GM21723 (cell line): Measurements from ENCODE around the gene AHNAK2.

Experiments
- ATAC-seq: cut with Tn5 transposase; IDR thresholded peaks from one replicate; pipeline ENCODE4 v1.9.1; 2021; ENCODE audit warnings: mild to moderate bottlenecking, moderate library complexity; ENCODE audit not compliant: unreplicated experiment

Gene AHNAK2

DNA sequence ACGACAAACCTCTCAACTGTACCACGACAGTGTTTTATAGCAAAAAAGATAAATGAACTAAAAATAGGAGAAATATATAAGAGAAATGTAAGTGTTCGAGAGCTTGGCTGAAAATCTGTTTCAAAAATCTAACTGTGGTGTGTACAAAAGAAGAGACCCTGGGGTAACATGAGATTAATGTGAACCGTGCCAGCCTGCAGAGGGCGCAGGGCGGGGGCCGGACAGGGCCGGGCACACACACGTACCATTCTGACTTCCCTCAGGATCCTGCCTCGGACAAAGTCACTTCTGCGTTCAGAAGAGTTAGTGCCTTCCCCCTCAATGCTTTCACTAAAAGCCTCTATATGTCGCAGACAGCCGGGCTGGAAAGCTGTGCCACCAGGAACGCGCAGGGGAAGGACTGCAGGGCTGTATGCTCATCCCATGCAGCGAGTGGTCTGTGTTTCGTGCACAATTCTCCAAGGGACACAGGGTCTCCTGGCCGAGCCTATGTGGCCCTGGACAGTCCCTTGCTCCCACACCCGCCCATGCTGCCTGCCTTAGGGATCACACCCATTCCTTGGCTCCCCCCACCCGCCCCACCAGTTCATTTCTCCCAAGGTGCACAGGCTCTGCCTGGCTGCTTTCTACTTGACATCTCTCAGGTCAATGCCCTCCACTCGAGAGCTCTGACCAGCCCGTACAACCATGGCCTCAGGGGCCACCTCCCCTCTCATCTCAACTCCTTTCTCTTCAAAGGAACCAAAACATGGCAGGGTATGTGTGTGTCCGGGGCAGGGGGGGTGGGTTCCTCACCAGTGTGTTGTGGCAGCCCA, 34.2 kb upstream of the AHNAK2 start:
- no peak for ATAC-seq

DNA sequence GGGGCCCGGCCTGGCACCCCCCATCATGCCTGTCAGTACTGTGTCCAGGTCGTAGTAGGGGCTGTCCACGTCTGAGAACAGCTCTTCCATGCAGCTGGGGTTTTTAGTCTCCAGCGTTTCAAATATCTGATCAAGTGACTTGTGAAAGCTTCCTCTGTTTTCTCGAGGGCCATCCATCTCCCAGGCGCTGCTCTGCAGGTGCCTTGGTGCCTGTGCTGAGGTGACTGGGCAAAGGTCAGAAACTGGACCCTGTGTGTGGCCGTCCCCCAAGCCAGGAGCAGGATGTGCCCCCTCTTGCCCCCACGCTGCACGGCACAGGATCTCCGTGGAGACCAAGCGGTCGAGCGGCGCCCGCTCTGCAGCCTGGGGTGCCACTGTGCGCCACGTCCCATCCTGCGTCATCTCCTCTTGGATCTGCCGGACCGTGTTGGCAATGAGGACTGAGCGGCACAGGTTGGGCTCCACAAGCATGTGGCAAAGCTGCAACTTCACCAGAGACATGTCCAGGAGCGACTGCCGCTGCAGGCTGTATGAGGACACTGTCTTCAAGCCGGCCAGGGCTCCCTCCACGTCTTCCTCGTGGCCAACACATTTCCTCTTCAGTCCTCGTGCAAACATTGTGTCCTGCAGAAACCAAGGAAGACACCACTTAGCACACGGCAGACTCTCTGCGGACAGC, 33.3 kb upstream of the AHNAK2 start:
- ATAC-seq = no peak

DNA sequence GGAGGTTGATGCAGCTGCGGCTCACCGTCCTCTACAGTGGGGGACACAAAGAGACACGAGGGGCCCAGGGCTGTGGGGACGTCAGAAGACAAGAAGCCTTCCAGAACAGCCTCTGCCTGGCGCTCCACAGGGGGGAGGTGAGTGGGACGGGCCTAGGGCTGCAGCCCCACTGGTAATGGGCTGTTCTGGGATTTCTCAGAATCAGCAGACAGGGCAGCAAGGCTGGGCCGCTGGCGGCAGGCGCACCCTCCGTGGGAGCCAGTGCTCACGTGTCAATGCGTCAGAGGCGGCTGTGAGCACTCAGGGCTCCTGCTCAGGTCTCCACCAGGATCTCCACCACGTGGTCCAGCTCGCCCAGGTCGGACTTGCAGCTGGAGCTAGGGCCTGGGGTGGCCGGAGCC, 32.7 kb upstream of the AHNAK2 start:
- ATAC-seq = no peak

DNA sequence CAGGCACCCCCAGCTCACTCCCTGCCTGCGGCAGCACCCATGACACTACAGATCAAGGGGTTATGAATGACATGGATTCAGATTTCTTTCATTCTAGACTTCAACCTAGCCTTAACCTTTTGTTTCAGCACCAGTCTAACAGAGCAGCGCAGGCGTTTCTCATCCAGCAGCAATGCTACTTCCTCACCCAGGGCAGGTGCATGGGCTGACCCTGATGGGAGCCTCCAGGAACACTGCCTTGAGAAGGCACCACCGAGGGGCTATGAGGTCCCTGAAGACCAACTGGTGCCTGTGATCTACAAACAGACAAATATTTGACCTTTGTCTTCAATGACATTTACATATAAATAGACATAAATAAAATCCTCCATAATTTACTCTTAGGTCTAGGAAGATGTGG, 31.9 kb upstream of the AHNAK2 start:
- ATAC-seq = no peak

DNA sequence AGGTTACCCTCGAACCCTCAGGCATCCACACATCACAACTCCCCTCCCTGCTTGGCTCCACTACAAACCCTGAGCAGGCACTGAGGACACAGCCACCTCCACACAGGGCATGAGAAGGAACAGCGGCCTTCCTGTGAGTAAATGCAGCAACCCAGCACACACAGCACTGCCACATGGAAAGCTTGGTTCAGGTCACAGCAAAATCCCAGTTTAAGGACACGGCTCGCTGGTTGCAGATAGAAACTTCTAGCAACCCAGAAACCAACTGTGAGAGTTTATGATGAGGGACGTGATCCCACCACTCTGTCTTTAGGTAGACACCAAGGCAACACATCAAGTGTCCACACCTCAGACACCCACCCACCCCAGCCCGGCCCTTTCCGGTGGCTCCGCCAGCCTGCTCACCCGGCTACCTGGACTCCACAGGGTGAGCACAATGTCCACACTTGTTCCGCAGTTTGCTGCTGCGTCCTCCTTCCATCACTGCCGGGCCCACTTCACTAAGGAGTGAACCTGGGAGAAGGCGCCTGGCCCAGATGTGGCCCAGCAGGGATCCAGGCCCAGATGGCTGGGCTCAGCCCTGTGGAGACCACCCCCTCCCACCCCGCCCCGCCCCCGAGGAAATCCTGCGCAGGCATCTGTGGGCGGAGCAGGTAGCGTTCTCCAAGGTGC, 29.6 kb upstream of the AHNAK2 start:
- no peak for ATAC-seq

DNA sequence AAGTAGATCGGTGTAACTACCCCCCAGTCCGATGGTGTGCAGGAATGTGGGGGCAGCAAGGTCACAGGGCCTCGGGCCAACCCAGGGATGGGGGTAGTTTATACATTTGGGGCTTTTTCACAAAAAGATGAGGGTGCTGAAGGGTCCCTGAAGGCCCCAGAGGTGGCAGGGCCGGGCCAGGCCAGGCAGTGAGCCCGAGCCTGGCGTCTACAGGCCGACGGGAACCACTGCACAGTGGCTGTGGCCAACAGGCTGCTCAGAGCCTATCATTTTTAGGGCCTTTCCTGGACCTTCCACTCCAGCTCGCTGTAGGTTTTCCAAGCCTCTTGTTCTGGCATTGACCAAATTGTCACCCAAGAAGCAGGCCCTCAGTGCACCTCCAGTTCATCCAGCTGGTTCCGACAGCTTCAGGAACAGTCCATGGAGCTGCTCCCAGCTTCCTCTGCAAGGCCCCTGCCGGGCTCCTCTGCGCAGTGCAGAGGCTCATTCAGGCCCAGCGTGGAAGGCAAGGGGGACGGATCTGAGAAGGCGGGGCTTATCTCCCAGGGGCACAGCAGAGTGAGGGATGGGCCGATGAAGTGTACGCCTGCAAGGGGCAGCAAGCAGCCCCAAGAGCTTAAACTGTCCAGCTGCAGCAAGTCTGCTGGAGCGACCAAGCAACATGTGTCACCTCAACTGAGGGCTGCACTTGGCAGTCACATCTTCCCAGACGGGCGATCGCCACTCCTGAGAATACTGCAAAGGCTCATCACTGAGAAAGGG, 28.8 kb upstream of the AHNAK2 start:
- no peak for ATAC-seq

DNA sequence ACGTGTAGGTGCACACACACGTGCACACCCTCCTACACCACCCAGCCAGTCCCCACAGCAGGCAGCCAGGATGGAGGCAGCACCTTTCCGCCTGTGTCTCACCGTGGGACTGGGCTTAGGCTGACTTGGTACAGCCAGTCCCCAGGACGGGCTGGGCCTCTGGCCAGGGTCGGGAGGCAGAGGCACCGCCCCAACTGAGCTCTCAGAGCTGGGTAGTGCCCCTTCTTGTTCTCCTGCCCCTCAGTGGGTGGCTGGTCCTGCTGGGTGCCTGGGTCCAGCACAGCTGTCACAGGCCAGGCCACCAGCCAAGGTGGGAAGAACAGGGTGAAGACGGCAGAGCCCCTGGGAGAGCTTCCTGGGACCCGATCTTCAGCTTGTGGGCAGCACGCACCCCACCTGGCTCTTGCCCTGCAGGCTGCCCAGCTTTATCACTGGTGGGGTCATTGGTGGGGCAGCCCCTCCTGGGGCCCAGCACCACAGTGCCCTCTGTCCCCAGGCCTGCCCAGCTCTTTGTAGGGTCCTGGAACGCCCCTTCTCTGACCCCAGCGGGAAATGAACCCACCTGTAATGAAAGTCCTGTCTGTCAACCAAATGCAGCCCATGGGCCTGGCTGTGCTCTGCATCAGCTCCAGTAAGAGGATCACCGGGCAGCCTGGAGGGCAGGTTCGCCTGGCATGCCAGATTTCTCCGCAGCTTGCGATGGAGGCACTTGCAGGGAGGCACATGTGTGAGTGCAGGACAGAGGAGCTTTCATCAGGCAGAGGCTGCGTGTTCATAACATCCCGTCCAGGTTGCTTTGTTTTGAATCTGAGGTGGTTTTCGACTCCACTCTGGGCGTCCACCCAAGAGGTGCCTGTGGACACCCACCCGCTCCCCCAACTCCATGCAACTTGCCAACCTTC, 28.0 kb upstream of the AHNAK2 start:
- no peak for ATAC-seq

DNA sequence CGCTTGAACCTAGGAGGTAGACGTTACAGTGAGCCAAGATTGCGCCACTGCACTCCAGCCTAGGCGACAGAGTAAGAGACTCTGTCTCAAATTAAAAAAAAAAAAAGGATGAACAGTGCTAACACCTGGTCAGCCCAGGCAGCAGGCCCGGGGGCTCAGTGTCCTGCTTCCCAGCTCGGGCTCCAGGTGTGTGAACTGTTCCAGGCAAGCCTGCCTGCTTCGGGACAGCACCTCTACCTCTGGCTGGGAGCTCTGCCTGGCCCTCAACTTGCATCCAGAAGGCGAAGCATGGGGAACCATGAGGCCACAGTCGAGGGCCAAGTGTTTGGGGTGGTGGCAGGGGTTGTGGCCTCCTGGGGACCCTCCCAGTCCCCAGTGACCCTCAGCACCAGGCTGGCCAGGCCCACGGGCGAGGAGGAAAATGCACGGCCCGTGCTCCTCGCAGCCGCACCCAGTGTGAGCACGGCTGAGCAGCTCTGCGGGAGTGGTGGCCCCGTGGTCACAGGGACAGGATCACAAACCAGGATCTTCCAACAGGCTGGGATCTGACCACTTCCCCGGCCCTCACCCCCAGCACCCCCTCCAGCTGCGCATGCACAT, 27.3 kb upstream of the AHNAK2 start:
- ATAC-seq = no peak

DNA sequence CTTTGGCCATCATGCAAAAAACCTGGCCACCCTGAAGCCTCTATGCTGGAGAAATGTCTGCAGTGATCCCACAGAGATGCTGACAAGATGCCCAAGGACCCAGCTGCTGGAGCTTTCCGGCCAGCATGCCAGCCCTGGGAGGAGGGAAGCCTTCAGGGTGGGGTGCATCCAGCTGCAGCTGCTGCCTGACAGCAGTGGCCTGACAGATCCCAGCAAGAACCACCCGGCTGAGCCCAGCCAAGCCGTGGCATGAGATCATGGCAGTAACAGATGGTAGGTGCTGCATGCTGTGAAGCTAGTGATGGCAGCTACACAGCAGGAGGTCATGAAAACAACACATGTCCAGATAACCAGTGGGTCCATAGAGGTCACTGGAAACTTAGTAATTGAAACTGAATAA, 21.2 kb upstream of the AHNAK2 start:
- ATAC-seq = no peak

DNA sequence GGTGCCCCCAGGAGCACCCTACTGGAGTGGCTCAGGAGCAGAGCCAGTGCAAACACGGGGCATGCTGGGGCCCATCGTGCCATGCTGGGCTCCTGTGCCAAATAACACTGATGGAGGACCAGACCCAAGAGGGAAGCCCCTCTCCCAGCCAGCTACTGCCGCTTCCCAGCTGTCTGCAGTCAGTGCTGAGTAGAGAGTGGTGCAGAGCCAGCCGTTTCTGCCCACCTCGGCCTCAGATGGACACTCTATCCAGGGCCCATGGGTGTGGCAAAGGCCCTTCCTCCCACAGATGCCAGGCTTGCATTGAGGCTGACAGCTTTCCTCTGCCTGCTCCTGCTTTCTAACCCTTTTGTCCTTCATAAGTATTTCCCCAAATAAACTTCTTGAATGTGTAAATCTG, 20.6 kb upstream of the AHNAK2 start:
- ATAC-seq = no peak

DNA sequence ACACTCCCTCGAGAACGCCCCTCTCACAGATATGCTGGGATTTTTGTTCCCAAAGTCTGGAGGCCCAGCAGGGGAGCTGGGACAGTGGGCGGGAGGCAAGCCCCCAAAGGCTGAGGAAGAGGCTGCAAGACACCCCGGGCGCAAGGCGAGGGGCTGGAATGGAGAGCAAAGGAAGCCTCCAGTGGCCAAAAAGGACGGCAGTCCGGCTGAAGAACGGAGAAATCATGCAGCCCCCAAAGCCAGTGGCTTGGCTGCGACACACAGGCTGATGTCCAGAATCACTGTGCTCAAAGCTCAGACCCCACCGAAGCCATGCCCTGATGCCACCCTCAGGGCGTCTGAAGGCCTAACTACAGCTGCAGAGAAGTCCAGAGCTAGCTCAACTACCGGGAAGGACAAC, 18.3 kb upstream of the AHNAK2 start:
- ATAC-seq = no peak

DNA sequence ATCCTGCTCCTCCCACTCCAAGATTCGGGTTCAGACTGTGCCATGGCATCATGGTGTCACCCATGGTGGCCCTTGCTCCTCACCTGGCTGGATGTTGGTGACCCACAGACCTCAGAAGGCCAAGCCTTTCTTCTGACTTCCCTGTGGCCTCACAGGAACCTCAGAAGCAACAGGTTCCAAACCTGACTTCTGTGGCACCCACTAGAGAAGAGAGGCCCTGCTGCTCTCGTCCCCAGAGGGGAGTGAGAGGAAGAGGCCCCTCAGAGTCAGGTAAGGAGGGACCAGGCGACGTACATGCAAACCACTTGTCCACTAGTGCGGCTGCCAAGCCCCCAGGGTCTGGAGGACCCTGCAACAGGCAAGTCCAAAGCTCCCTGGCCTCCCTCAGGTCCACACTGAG, 17.9 kb upstream of the AHNAK2 start:
- no peak for ATAC-seq

DNA sequence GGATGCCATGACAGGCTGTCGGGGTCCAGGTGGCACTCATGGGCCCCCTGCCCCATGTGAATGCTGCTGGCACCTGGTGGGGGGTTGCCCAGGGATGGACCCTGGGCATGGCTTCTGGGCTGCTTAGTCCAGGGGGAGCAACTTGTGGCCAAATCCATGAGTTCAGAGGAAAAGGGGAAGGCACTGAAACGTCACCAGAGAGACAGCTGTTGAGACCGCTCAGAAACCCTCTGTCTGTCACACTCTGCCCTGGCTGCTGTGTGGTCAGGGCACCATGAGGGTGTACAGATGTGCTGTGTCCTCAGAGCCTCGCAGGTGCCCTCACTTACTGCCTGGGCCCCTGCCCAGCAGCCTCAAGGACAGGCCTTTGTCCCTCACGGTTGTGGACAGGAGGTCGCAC, 16.8 kb upstream of the AHNAK2 start:
- ATAC-seq = no peak

DNA sequence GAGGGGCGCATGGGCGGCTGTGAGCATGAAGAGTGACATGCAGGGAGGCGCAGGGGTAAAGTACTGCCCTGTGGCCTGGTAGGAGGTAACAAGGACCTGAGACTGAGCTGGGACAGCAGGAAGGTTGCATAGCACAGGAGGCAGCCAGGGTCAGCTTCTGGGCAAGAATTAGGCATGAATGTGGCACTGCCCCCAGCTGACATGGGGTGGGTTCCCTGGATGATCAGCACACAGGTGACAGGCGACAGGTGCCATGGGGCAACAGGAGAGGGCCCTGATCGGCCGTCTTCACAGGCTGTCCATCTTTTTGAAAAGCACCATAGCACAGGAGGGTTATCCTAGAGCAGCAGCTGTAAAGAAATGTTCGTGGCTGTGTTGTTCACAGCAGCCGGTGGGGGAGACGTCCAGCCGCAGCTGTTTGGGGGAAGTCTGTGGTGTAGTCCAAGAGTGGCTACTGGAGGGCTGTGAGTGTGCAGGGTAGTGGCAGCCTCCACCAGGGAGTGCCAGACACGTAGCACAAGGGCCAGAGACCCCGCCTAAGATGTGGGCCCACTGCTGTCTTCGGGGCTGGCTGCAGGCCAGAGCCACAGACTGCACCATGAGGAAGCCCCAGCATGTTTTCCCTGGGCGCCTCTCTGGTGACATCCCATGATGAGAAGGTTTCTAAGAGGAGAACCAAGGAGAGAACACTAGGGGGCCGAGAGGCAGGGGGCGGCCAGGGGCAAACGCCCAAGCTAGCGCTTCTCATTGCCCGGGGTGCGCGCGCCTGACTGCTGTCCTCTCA, 15.8 kb upstream of the AHNAK2 start:
- ATAC-seq = no peak

DNA sequence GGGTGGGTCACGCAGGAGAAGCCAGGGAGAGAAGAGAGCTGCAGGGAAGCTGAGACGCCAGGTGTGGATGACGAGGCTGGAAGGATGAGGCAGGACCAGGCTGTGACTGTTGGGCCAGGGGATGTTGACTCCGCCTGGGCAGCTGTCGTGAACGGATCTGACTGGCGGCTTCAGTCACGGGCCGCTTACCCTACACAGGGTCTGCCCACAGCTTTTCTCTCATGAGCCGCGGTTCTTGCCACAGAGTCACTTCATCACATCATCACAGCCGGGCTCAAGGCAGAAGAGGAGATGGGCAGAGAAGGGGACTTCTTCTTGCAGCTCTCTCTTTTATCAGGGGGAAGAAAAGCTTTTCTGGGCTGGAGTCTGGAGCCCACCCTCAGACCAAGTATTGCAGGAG, 15.1 kb upstream of the AHNAK2 start:
- ATAC-seq = no peak

DNA sequence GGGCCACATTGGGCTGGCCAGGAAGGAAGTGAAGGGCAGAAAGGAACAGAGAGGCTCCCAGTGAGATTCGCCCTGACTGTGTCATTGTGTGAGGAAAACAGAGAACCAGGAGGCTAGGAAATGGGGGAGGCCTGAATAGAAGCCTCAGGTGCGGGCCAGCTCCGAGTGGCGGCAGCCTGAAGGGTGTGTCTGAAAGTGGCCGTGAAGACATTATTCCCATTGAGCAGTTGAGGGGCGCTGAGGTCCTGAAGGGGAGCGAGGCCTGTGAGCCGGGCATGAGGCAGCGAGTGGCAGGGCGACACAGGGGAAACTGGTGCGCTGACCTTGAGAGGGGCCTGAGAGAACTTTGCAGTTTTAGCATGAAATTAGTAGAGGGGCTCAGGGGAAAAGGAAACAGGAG, 14.3 kb upstream of the AHNAK2 start:
- no peak for ATAC-seq

DNA sequence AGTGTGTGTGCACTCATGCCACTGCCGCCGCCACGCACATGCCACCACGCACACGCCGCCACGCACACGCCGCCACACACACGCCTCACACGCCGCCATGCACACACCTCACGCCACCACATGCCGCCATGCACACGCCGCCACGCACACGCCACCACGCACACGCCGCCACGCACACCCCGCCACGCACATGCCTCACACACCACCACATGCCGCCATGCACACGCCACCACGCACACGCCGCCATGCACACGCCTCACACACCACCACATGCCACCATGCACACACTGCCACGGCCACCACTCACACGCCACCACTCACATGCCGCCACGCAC, 13.7 kb upstream of the AHNAK2 start:
- no peak for ATAC-seq

DNA sequence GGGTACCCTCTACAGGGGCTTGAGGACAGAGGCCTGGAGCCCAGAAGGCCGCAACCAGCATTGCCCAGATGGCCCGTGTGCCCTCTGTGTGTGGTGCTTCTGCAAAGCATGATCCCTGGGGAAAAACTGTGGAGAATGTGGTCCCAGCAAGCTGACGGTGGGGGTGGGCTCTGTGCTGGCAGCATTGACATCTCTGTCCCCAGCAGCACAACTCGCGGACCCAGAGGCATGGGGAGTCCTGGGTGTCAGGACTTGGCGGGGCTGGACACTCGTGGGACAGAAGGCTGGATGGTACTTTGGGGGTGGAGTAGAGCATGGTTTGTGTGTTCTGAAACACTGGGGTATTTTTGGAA, 11.8 kb upstream of the AHNAK2 start:
- no peak for ATAC-seq

DNA sequence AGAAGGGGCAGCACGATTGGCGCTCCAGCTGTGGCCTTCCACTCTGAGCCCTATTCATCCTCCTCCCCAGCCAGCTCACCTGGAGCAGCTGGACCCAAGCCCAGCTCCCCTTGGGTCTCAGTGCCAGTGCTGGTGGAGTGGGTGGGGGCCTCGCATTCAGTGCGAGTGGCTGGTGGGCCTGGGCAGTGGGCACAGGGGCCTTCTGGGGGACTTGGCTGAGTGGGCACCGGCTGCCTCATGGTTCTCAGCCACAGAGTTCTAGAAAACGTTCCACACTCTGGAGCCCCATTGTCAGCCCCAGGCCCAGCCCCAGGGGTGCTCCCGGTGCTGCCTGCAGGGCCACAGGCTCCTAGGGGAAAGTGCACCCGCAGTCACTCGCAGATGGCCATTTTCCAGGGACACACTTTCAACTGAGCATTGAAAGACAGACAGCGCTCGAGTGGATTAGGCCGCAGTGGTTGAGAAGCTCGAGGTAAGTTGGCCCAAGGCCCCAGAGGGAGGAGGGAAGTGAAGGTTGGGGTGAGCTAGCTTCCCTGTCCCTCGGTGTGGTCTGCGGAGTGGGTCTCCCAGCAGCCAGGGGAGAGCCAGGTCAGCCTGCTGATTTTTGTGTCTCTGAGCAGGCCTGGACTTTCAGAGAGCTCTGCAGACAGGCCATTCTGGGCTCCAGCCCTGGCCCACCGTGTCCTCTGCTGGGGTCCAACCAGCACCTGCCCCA, 11.2 kb upstream of the AHNAK2 start:
- no peak for ATAC-seq
